NT2/D1 (cell line): ENCODE data around the gene ABAT.

Source experiments
- SUZ12 ChIP-seq: IDR thresholded peaks from 2 replicates; pipeline ENCODE4 v1.6.1; 2011; ENCODE audit not compliant: insufficient read length, insufficient read depth; ENCODE audit errors: extremely low read depth
- YY1 ChIP-seq: IDR thresholded peaks from 2 replicates; pipeline ENCODE4 v1.6.1; 2011; ENCODE audit not compliant: insufficient read length, insufficient read depth
- ZNF274 ChIP-seq: IDR thresholded peaks from 2 replicates; pipeline ENCODE4 v1.6.1; 2011; ENCODE audit warnings: mild to moderate bottlenecking, low read depth, low read length

DNA sequence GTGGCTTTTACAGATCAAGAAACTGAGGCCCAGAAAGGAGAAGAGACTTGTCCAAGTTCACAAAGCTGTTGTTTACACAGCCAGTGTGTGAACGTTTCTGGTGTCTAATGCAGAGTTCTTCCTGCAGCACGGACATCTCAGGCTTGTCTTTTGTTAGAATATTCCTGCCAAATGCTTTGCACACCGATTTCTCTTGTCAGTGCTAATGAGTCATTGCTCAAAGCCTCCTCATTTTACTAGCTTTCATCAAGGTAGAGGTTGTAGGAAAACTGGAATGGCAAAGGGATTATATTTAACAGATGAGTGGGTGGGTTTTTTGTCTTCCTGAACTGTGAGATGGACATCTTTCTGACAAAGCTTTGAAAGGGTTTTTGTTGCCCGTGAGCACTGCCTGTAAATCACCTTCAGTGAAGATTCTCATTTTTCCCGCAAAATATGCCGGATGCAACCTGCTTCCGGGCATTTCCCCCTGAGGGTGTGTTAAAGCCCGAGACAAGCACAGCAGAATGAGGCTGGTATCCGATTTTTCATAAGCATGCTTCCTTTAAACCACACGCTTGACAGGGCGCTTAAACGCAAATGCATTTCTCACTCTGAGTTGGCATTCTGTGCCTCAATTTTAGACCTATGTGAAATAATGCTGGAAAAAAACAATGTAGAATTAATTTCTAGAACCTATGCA is 137.9 kb downstream of the ABAT start:
- TF ChIP-seq YY1 (no peak), ZNF274 (no peak), SUZ12 (no peak)
